DMS 273 (cell line): ENCODE results near the gene FBXL19.
A peak's percentile ranks its signal among the peaks of the same experiment; 100 is the strongest.
"Not testable (repeated sequence)": the region's sequence is repeated elsewhere in the genome, so short reads cannot be mapped to it uniquely, and the experiment has no call there.

Experiments
- DNase-seq: peaks from one replicate; lab custom pipeline; 2025; ENCODE audit not compliant: unreplicated experiment; lab: John Stamatoyannopoulos, UW

The FBXL19 gene, protein sequence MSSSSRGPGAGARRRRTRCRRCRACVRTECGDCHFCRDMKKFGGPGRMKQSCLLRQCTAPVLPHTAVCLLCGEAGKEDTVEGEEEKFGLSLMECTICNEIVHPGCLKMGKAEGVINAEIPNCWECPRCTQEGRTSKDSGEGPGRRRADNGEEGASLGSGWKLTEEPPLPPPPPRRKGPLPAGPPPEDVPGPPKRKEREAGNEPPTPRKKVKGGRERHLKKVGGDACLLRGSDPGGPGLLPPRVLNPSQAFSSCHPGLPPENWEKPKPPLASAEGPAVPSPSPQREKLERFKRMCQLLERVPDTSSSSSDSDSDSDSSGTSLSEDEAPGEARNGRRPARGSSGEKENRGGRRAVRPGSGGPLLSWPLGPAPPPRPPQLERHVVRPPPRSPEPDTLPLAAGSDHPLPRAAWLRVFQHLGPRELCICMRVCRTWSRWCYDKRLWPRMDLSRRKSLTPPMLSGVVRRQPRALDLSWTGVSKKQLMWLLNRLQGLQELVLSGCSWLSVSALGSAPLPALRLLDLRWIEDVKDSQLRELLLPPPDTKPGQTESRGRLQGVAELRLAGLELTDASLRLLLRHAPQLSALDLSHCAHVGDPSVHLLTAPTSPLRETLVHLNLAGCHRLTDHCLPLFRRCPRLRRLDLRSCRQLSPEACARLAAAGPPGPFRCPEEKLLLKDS

DNA sequence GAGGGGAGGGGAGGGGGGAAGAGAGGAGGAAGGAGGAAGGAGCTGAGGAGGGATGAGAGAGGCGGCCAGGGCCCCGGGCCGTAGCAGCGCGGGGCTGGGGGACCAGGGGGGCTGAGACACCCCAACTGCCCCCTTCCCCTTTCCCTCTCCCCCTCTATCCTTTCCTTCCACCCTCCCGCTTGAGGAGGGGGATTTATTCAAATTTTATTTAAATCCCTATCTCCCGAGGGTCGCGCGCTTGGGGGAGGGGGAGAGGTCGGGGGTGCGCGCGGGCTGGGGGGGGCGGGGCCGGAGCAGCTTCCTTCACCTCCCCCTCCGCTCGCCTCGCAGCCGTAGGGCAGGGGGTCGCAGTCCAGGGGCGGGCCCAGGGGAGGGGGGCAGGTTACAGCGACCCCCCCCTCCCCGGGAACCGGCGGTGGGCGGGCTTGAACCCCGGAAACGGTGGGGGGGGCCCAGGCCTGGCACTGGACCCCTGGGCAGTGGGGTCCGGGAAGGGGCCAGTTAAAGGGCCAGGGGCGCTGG, at the start of gene FBXL19:
FBXL19 (plus strand) TSS at position 19 of the 522 bp plus-strand sequence. CDS start 2,183 bp downstream, outside the sequence.
- DNase-seq = peak; percentile 67

DNA sequence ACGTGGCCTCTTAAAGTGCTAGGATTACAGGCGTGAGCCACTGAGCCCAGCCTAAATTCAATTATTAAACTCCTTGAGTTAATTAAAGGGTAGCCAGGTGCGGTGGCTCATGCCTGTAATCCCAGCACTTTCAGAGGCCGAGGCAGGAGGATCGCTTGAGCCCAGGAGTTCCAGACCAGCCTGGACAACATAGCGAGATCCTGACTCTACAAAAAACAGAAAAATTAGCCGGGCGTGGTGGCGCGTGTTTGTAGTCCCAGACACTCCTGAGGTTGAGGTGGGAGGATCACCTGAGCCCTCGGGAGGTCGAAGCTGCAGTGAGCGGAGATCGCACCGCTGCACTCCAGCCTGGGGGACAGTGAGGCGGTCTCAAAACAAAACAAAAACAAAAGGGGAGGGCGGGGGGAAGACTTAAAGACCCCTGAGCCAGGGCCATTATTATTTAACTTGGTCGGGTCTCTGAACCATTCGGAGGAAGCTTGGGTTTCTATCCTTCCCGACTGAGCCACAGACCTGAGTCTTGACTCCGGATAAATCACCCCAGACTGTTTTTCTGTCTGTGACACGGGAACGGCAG, 49.0 kb upstream of the FBXL19 start:
- no peak for DNase-seq

DNA sequence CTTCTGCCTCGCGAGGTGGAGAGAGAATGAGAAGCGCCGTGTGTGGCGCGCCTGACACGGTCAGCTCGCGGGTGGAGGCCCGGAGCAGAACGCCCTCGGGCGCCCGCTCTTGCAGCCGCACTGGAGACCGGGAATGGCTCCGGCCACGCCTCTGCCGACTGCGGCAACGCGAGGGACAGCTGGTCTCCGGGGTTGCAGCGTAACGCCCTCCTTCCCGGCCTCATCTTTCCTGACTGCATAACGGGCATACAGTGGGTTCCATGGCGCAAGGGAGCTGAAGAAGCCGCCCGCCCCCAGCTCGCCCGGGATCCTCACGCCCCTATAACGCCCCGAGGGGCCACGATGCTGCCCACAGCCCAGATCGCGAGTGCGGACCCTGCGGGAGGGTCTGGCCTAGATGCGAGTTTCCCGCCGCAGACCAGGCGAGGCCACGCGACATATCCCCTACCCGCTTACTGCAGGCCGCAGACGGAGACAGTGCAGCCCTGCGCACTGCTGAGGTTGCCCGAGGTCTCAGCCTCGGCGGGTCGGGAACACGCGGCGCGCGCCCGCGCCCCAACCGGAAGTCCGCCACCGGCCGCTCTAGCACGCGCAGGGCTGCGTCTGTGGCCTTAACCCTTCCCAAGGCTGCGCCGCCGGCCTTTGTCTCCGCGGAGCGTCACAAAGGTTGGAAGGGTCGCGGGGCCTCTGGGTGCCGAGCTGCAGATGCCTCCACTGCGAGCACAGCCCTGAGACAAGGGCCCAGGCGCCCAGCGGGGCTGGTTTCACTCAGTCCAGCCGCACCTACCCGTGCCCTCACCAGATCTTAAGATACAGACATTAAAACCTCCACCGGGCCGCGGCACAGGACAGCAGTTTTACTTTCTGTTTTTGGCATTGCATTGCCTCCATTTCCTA, 48.3 kb upstream of the FBXL19 start:
- peak; percentile 97 for DNase-seq

- peak; percentile 60 for DNase-seq
Measured at GRCh38 chr16:30875871-30876801, 47.2 kb upstream of the FBXL19 start.

DNA sequence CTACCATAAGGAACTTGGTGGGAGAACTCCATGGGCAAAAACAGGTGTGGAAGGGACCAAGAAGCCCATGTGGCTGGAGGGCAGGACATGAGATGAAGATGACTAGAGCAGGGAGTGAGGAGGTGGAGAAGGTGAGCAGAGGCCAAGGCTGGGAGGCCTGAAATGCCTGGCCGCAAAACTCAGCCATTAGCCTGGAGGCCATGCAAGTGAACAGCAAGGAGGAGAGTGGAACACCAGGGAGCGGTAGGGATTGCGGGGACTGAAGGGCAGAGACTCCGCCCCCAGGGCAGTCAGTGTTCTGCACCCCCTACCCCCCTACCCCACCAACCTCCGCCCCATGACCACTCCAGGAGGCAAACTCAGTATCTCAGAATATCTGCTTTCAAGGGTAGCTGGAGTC, 46.5 kb upstream of the FBXL19 start:
- DNase-seq = peak; percentile 42

GRCh38 chr16:30882429-30883310, 40.7 kb upstream of the FBXL19 start:
- no peak for DNase-seq

- DNase-seq = no peak
Measured at GRCh38 chr16:30884760-30885159, 38.6 kb upstream of the FBXL19 start.

DNA sequence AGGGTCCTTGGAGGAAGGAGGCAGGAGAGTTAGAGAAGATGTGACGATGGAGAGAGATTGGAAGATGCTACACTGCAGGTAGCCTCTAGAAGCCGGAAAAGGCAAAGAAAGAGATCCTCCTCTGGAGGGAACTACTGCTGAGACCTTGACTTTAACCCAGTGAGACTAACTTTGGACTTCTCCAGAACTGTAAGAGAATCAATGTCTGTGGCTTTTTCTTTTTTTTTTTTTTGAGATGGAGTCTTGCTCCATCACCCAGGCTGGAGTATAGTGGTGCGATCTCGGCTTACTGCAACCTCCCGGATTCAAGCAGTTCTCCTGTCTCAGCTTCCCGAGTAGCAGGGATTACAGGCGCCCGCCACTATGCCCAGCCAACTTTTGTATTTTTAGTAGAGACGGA, 38.2 kb upstream of the FBXL19 start:
- no peak for DNase-seq

DNA sequence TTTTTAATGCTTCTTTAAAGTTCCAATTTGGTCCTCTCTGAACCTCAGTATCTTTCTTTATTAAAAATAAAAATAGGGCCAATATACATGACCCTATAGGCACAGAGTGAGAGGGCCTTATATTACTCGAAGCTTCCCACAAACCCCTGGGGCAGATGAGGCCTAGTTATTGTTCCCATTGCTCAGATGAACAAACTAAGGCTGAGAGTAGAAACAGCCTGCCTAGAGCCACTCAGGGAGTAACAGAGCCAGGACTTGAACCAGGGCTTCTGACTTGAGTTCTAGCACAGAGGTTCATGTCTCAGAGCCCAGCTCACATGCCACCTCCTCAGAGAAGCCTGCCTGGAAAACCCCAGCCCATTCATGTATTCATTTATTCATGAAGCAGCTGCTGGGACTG, 37.2 kb upstream of the FBXL19 start:
- no peak for DNase-seq

GRCh38 chr16:30887927-30888326, 35.4 kb upstream of the FBXL19 start:
- DNase-seq = no peak

- peak; percentile 55 for DNase-seq
Measured at GRCh38 chr16:30888856-30889499, 34.4 kb upstream of the FBXL19 start.

DNA sequence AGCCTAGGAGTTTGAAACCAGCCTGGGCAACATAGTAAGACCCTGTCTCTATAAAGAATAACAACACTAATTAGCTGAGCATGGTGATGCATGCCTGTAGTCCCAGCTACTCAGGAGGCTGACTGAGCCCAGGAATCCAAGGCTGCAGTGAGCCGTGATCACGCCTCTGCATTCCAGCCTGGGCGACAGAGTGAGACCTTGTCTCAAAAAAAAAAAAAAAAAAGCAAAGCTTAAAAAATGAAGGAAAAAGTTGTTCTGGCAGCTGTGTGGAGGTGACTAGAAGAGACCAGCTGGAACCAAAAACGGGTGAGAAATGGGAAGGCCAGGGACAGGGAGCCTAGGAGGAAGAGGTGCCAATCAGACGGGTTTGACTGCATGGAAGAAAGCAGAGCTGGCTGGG, 33.7 kb upstream of the FBXL19 start:
- DNase-seq = no peak

DNA sequence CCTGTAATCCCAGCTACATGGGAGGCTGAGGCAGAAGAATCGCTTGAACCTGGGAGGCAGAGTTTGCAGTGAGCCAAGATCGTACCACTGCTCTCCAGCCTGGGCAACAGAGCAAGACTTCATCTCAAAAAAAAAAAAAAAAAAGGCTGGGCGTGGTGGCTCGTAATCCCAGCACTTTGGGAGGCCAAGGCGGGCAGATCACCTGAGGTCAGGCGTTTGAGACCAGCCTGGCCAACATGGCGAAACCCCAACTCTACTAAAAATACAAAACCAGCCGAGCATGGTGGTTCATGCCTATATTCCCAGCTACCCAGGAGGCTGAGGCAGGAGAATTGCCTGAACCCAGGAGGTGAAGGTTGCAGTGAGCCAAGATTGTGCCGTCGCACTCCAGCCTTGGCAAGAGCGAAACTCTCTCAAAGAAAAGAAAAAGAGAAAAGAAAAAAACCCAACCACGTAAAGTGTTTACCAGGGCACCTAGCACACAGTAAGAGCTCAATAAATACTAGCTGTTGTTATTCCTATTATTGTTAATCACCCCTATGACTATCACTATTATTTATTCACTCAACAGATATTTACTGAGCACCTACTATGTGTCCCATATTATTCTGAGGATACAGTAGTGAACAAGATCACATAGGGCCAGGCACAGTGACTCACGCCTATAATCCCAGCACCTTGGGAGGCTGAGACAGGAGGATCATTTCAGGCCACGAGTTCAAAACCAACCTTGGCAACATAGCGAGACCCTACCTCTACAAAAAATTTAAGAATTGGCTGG, 32.1 kb upstream of the FBXL19 start:
- DNase-seq = not testable (repeated sequence)

DNA sequence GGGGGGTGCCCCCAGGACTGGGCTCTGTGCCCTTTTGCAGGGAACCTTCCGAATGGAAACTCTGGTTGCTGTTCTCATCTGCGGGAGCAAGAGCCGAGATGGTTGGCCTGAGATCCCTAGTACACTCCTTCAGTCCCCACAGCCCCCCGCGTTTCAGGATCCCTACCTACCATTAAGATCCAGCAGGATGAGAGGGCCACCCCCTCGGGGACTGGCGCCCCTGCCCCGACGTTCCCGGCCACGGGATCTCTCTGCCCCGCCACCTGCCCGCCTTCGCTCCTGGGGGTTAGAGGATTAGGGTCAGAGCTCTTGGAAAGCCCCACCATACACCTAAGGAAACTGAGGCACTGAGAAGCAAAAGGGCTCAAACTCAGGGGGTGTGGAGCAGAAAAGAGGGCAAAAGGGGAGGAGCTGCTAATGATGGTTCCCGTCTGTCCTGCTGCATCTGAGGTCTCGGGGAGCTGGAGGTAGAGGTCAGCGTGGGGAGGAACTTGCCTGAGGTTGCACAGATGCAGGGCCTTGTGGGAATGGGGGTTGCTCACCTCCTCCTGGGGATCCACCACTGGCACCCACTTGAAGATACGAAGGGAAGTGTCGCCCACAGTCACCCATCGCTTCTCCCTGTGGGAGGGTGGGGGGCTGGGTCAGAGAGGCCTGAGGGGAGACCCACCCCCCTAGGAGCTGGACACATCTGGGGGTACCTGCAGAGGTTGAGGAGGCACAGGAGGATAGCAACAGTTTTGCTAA, 30.5 kb upstream of the FBXL19 start:
- DNase-seq = no peak

DNA sequence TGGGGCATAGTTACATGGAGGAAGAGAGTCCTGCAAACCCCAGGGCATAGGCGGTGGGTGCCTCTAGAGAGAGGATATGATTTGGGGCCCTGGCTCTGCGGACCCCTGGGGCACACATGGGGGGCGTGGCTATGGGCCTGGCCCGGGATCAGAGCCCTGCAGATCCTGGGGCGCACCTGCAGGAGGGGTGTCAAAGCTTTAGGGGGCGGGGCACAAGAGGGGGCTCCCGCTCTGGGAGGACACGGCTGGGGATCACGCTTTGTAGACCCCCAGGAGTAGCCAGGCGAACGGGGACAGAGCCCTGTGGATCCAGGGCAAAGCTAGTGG, 30.0 kb upstream of the FBXL19 start:
- no peak for DNase-seq

DNA sequence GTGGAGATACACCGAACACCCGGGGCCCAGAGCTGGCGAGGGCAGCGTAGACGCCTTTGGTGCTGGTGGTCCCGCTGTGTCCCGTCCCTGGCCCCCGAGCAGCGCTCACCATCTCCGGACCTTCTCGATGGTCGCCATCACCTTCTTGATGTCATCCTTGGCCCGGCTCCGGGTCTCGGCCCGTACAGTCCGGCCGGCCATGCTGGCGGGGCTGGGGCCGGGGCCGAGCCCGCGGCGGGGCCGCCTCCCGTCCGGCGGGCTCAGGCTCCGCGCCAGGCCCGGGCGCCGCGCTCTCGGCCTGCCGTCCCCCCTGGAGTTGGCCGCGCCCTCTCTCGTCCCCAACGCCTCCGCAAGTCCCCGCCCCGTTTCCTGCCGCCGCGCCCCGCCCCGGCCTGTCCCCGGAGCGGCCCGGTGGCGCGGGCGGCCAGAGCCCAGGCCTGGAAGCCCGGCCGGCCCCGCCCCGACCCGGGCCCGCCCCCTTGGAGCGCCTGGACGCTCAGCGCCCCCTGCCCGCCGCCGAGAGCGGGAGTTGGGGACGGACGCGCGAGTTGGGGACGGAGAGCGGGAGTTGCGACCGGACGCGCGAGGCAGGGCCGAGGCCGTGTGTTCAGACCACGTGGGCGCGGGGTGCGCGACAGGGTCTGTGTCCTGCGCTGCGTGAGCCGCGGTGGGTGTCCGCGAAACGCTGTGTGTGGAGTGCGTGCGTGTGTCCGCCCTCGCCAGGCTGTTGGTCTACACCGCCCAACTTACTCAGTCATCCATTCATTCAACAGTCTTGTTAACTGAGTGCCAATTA, 29.4 kb upstream of the FBXL19 start, which contains the start of gene BCL7C:
BCL7C (minus strand) TSS at position 334 of the 796 bp plus-strand sequence; CDS start at position 201, 133 bp downstream.
- DNase-seq = peak; percentile 95
